GM10266 (cell line): ENCODE data around the gene CUEDC1.

Experiments
- DNase-seq: peaks from one replicate; pipeline ENCODE4 v3.0.0; 2012; ENCODE audit errors: extremely low spot score
- TF ChIP-seq, protein P1 (sequence below): IDR thresholded peaks from 2 replicates; pipeline ENCODE4 v1.5.1; 2012; ENCODE audit warnings: mild to moderate bottlenecking, low read depth; ENCODE audit not compliant: control insufficient read depth, insufficient read depth; ENCODE audit errors: missing control alignments

Gene CUEDC1

DNA sequence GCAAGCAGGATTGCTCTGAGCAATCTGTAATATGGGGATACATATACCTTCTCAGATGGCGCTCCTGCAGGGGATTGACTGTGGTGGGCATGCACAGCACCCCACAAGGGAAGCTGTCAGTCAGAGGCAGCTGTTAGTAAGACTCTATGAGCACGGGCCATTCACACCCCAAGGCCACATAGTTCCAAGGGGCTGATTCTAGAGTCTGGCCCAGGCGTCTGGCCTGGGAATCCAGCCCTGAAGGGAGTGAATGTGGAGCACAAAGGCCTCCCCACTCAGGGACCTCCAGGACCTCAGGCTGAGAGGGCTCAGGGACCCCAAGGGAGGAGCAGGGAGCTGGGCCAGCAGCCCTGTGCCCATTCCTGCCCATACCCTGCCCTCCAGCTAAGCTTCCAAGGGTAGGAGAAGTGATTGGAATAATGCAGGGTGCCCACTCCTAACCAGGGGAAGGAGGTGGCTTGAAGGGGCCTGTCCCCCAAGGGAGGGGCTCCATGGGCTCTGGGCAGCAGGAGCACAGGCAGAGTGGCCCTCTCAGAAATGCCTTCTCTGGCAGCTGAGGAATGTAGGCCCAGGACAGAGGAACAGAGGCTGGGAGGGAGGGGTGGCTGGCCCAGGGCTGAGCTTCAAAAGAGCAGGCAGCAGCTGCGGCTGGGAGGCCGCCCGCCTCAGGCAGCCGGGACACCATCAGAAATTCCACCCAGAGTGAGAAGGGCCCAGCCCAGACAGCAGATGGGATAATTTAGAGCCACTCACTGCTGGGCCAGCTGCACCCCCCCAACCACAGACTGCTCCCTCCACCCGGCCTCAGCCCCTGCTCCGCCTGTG lies 56.5 kb downstream of the CUEDC1 start:
- TF ChIP-seq, protein P1, sequence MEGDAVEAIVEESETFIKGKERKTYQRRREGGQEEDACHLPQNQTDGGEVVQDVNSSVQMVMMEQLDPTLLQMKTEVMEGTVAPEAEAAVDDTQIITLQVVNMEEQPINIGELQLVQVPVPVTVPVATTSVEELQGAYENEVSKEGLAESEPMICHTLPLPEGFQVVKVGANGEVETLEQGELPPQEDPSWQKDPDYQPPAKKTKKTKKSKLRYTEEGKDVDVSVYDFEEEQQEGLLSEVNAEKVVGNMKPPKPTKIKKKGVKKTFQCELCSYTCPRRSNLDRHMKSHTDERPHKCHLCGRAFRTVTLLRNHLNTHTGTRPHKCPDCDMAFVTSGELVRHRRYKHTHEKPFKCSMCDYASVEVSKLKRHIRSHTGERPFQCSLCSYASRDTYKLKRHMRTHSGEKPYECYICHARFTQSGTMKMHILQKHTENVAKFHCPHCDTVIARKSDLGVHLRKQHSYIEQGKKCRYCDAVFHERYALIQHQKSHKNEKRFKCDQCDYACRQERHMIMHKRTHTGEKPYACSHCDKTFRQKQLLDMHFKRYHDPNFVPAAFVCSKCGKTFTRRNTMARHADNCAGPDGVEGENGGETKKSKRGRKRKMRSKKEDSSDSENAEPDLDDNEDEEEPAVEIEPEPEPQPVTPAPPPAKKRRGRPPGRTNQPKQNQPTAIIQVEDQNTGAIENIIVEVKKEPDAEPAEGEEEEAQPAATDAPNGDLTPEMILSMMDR = no peak
- DNase-seq = no peak

DNA sequence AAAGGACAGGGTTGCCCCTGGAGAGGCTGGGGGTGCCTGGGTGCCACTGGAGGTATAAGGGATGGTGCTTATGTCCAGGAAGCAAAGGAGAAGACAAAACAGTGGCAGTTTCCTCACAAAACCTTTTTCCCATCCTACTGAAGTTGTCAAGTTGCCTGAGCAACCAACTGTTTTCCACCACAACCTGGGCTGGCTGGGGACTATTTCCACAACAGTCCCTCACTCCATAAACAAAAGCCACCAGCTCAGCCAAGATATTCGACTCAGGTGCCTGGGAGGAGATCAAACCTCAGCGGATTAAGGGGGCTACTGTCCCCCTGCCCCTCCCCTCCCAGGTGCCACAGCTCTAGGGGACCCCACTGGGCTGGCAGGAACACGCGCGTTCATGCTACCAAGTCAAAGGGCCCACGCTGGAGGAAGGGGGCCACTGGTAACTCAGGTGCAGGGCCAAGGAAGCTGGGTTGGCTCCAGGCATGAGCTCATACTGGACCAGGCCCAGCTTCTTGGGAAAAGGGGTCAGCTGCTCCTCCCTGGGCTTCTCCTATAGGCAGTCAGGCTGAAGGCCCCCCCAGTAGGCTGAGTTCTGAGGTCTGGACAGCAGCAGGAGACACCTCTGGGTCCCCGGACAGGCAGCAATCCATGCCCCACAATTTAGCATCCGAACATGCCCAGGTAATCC lies 59.7 kb downstream of the CUEDC1 start:
- TF ChIP-seq, protein P1 = no peak
- no peak for DNase-seq

DNA sequence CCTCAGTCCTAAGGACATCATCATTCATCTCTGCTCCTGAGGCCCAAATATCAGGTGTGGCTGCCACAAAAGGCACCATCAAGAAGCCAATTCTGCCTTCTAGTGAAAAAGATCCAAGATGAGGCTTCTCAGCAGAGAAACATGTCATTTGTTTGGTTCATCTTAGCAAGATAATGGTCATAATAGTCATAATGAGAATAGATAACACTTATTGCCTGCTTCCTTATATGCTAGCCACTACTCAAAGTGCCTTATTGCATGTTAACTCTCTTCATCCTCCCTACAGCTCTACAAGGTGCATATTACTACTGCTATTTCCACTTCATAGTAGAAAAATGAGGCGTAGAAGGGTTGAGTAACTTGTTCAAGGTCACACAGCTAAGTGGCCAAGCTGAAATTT lies 60.4 kb downstream of the CUEDC1 start:
- TF ChIP-seq, protein P1 = no peak
- no peak for DNase-seq

DNA sequence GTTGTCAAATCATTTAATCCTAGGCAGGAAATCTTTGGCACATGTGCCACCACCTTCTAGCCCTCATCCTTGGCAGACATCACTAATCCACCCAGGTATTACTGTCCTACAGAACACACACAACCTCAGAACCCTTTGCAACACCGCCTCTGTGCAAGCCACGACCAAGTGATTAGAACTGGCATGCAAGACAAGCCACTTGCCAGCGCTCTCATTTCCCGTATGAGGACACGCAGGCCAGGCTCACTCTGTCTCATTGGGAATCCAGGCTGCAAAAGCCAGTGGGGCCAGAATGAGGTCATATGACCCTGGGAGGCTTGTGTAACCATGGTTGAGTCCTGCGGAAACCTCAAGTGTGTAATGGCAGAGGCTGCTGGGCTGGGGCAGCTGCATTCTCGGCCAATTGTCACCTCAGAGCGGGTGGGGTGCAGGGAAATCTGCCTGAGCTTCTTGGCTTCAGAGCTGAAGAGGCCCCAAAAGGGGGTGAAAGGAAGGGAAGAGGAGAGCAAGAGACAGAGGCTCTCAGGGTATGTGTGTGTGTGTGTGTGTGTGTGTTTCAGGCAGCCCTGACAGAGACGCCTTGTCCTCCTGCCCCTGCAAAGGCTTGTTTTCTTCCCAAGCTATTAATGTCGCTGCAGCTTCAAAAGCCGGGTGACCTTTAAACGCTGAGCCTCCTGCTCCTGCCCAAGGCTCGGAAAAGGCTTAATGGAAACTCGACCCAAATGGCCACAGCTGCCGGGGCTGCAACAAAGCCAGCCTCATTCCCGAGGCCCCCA lies 62.2 kb downstream of the CUEDC1 start:
- TF ChIP-seq, protein P1 = no peak
- DNase-seq = no peak

DNA sequence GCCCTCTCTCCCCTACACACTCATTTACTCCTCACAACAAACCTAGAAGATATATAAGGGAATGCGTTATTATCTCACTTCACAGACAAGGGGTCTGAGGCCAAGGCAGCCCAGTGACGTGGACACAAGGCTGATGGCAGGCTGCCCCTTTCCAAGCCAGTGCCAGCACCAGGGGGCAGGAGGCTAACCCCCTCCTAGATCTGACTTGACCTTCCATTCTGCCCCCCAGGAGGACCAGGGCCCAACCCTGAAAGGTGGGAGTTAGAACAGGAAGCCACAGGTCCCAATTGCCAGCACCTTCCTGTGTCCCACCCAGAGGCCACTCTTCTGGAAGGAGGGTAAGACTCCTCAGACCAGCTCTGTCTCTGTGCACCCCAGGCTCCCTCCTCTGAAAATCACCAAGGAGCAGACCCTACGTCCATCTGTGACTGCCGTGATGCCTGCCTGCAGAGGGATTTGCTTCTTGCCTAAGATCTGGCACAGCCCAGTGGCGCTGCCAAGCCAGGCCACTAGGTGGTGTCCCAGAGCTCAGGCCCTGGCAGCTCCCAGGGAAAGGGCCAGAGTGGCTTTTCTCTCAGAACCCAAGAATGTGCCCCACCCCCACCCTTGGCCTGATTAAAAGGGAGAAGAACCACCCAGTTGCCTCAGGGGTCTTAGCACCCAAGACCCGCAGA lies 62.9 kb downstream of the CUEDC1 start:
- peak; percentile 86 for DNase-seq
- TF ChIP-seq, protein P1 = peak; percentile 98

DNA sequence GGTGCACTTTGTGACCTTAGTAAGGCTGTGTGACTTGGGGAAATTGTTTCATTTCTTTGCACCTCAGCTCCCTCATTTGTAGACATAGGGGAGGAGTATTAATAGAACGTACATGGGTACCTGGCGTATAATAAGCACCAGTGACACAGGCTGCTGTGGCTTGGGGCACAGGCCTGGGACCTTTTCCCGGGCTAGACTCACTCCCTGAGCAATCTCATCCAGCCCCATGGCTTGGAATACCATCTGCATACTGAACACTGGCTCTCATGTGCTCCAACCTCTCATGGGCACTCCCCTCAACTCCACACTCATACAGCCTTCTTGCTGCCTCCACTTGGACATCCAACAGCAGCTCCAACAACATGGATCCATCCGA lies 64.4 kb downstream of the CUEDC1 start:
- DNase-seq = no peak
- TF ChIP-seq, protein P1 = no peak
